AG09319 (cell line): ENCODE data around the gene FOXK1.
"Not testable (repeated sequence)": the region's sequence is repeated elsewhere in the genome, so short reads cannot be mapped to it uniquely, and the experiment has no call there.

Experiments used
- DNase-seq: peaks from one replicate; pipeline ENCODE4 v3.0.0-alpha.2; 2010; ENCODE audit warnings: low read depth; ENCODE audit errors: extremely low read depth
- TF ChIP-seq, protein P1 (sequence below): IDR thresholded peaks from 2 replicates; pipeline ENCODE4 v1.5.1; 2011; ENCODE audit warnings: low read depth, mild to moderate bottlenecking, inconsistent platforms, low read length, moderate library complexity

Gene FOXK1

GRCh38 chr7:4683884-4684565 is 1.9 kb downstream of the FOXK1 start:
- TF ChIP-seq, protein P1, sequence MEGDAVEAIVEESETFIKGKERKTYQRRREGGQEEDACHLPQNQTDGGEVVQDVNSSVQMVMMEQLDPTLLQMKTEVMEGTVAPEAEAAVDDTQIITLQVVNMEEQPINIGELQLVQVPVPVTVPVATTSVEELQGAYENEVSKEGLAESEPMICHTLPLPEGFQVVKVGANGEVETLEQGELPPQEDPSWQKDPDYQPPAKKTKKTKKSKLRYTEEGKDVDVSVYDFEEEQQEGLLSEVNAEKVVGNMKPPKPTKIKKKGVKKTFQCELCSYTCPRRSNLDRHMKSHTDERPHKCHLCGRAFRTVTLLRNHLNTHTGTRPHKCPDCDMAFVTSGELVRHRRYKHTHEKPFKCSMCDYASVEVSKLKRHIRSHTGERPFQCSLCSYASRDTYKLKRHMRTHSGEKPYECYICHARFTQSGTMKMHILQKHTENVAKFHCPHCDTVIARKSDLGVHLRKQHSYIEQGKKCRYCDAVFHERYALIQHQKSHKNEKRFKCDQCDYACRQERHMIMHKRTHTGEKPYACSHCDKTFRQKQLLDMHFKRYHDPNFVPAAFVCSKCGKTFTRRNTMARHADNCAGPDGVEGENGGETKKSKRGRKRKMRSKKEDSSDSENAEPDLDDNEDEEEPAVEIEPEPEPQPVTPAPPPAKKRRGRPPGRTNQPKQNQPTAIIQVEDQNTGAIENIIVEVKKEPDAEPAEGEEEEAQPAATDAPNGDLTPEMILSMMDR = peak; percentile 7
- DNase-seq = peak; percentile 81

- no peak for DNase-seq
- TF ChIP-seq, protein P1 = no peak
These were observed 2.8 kb downstream of the FOXK1 start for GRCh38 chr7:4684846-4685245.

DNA sequence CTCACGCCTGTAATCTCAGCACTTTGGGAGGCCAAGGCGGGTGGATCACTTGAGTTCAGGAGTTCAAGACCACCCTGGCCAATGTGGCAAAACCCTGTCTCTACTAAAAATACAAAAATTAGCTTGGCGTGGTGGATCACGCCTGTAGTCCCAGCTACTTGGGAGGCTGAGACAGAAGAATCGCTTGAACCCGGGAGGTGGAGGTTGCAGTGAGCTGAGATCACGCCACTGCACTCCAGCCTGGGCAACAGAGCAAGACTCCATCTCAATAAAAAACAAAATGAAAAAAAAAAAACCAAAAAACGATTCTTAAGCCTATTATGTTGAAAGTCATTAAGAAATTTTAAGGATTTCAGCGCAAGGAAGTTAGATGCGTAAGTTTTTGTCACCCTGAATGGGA is 3.6 kb downstream of the FOXK1 start:
- DNase-seq = not testable (repeated sequence)

DNA sequence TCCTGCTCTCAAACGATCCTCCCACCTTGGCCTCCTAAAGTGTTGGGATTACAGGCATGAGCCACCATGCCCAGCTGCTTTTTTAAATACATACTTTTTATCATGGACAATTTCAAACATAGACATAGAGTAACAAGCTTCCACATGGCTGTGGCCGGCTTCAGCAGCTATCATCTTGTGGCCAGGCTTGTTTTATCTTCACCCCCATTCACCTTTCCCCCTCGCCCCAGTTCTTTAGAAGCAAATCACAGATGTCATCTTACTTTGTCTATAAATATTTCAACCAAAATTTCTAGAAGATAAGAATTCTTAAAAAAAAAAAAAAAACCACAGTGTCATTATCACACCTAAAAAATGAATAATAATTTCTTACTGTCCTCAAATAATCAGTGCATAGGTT is 5.9 kb downstream of the FOXK1 start:
- no peak for DNase-seq
- TF ChIP-seq, protein P1 = no peak

DNA sequence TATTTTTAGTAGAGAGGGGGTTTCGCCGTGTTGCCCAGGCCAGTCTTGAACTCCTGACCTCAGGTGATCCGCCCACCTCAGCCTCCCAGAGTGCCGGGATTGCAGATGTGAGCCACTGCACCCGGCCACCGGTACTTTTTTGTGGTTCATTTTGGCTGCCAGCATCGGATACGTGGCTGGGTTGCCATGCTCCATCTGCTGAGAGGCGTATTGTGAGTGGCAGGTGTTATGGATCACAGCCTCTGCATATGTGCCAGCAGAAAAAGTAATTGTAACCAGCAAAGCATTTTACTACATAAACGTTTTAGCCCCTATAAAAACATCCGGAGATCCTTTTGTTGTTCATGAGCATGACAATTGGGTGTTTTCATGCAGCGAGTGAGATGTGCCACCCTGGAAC is 7.1 kb downstream of the FOXK1 start:
- DNase-seq = no peak
- TF ChIP-seq, protein P1 = no peak

- TF ChIP-seq, protein P1 = no peak
- DNase-seq = no peak
These were observed 7.6 kb downstream of the FOXK1 start for GRCh38 chr7:4689668-4690067.

DNA sequence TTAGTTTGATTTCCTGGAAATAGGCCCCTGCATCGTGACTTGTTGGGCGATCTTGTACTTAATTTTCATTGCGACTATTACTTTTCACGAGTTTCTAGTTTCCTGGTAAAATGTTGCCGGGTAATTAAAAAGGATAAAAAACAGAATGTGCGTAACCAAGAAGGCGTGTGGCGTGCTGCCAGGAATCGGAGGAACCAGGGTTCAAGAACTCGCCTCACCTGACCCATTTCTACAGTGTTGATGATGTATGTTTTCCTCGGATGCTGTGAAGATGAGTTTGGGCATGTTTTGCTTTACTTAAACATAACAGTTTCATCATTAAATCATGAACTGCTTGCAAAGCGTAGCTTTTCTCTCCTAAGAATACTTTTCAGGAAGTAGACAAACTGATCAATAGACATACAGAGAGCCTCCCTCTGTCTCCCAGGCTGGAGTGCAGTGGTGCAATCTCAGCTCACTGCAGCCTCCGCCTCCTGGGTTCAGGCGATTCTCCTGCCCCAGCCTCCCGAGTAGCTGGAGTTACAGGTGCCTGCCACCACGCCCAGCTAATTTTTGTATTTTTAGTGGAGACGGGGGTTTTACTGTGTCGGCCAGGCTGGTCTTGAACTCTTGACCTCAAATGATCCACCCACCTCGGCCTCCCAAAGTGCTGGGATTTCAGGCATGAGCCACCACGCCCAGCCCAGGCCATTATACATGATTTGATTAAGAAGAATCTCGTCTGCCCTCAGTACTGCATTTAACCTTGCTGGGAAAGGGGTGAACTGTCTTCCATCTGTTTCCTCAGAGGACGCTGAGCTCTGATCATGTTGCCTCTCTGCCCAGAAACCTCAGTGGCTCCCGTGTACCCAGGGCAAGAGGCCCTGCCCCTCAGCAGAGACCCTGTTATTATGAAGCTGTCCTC is 9.1 kb downstream of the FOXK1 start:
- TF ChIP-seq, protein P1 = no peak

GRCh38 chr7:4692055-4692454 is 10.0 kb downstream of the FOXK1 start:
- TF ChIP-seq, protein P1 = no peak
- no peak for DNase-seq

More for the DNA sequence above, 9.1 kb downstream of the FOXK1 start:
- DNase-seq = no peak

DNA sequence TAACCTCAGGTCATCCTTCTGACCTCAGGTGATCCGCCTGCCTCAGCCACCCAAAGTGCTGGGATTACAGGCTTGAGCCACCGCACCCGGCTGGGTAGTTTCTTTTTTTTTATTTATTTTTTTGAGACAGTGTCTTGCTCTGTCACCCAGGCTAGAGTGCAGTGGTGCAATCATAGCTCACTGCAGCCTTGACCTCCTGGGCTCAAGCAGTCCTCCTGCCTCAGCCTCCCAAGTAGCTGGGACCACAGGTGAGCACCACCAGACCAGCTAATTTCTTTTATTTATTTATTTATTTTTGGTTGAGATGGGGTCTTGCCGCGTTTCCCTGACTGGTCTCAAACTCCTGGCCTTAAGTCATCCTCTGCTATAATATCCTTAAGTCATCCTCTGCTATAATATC is 10.5 kb downstream of the FOXK1 start:
- not testable (repeated sequence) for DNase-seq
